MCF 10A (cell line): ENCODE measurements around the gene P3H1. TPM values are rescaled to one million over a fixed set of nuclear protein-coding genes. Genes with fewer than 3 reads are reported as not detected.

Source experiments
- BruUV-seq: library from RNA; stranded (reverse); fragments of 400-500 nt; replicated peaks from 2 replicates; lab custom pipeline; 2021; lab: Mats Ljungman, UMichigan
- CTCF ChIA-PET: fragments of 300-600 bp; sonication (Branson Sonifier 250); formaldehyde crosslinking; extraction: SDS; loops from one replicate; lab custom pipeline; 2021; ENCODE audit warnings: antibody characterized with exemption, inconsistent platforms; lab: Yijun Ruan, JAX
- POLR2A ChIA-PET: fragments of 300-600, 350-650 bp; sonication (Branson Sonifier 250); formaldehyde crosslinking; extraction: SDS; loops from one replicate; lab custom pipeline; 2020; ENCODE audit warnings: antibody characterized with exemption, inconsistent platforms; lab: Yijun Ruan, JAX
- DNase-seq: peaks from one replicate; pipeline ENCODE4 v3.0.0-alpha.2; 2018; ENCODE audit not compliant: unreplicated experiment
- H3K27ac Mint-ChIP-seq: one replicate; pipeline ENCODE4 v1.8.0; 2022; ENCODE audit warnings: mild to moderate bottlenecking, low read depth, mixed read lengths; ENCODE audit not compliant: unreplicated experiment
- H3K27me3 Mint-ChIP-seq: one replicate; pipeline ENCODE4 v1.8.0; 2022; ENCODE audit warnings: mixed read lengths; ENCODE audit not compliant: insufficient read depth, unreplicated experiment
- H3K36me3 Mint-ChIP-seq: one replicate; pipeline ENCODE4 v1.8.0; 2022; ENCODE audit warnings: mild to moderate bottlenecking, moderate library complexity, mixed read lengths; ENCODE audit not compliant: insufficient read depth, unreplicated experiment
- H3K4me1 Mint-ChIP-seq: one replicate; pipeline ENCODE4 v1.8.0; 2022; ENCODE audit warnings: mixed read lengths; ENCODE audit not compliant: insufficient read depth, unreplicated experiment
- H3K4me3 Mint-ChIP-seq: one replicate; pipeline ENCODE4 v1.8.0; 2022; ENCODE audit warnings: mild to moderate bottlenecking, moderate library complexity, mixed read lengths; ENCODE audit not compliant: unreplicated experiment
- H3K9me3 Mint-ChIP-seq: one replicate; pipeline ENCODE4 v1.8.0; 2022; ENCODE audit warnings: mixed read lengths; ENCODE audit not compliant: unreplicated experiment
- CTCF ChIP-seq: fragments of 200-600 bp; IDR thresholded peaks from one replicate; pipeline ENCODE4 v1.8.0; 2022; ENCODE audit warnings: antibody characterized with exemption, mild to moderate bottlenecking; ENCODE audit not compliant: unreplicated experiment
- intact Hi-C: fragments of 100-400 bp; cut with micrococcal nuclease; formaldehyde crosslinking; loops from 2 replicates; pipeline ENCODE4 v1.14.1; 2022
- total RNA-seq: library from RNA; stranded (reverse); gene quantifications from 2 replicates; pipeline ENCODE4 v1.2.3, GENCODE V29; 2022

The P3H1 gene
- total RNA-seq, 1 experiment from 2014 or later, result 36.1 TPM

GRCh38 chr1:42698081-42698813, 68.6 kb downstream of the P3H1 start:
- ChIA-PET POLR2A (interaction anchor here (0.6 to 3.0 kb wide), 5 partner anchors 12 to 270 kb away, joined by 3 to 16 read pairs (median 5); partner anchors contain the start of genes C1orf50, P3H1 and YBX1), CTCF (interaction anchor here (0.6 kb wide), 1 partner anchor 49 kb away, joined by 3 read pairs; no protein-coding TSS in a partner anchor)
- Mint-ChIP-seq H3K9me3 (no peaks in the 10 kb centered on the region), H3K27me3 (no peaks in the 10 kb centered on the region), H3K4me3 (no peak overlapping the region), H3K27ac (no peak overlapping the region), H3K36me3 (peaks cover 100% of the 10 kb centered on the region), H3K4me1 (peaks cover 13% of the 10 kb centered on the region)
- TF ChIP-seq CTCF, result no peak
- intact Hi-C loops, result no loop called here
- no TSS peak for BruUV-seq
- no peak for DNase-seq

Other genes with a start within 250 kb of the P3H1 start
- 52.4 and 55.9 TPM in 2 replicates for gene PPIH, start 108.6 kb downstream of the P3H1 start, total RNA-seq
- 1,134 and 1,200 TPM in 2 replicates for gene YBX1, start 84.6 kb downstream of the P3H1 start, total RNA-seq
- gene CLDN19, start 26.8 kb downstream of the P3H1 start, total RNA-seq, result not detected in 2 replicates
- gene C1orf50, start 221 bp upstream of the P3H1 start, total RNA-seq, result 11.7 and 13.8 TPM in 2 replicates
- 0.17 TPM in 1 of 2 replicates, not detected in the other for gene TMEM269, start 18.0 kb upstream of the P3H1 start, total RNA-seq
- 13.2 and 17.2 TPM in 2 replicates for gene ERMAP, start 50.1 kb upstream of the P3H1 start, total RNA-seq
- 15.7 and 16.7 TPM in 2 replicates for gene SVBP, start 50.4 kb upstream of the P3H1 start, total RNA-seq
- gene ZNF691, start 79.6 kb upstream of the P3H1 start, total RNA-seq, result 8.4 and 9.5 TPM in 2 replicates
- 87.5 and 95.0 TPM in 2 replicates for gene SLC2A1, start 191.8 kb upstream of the P3H1 start, total RNA-seq